BLaER1 (cell line): ENCODE measurements around the gene GRIN2A.

ENCODE experiments used
- H3K27ac ChIP-seq: shearing (Covaris generic); formaldehyde crosslinking; 2 replicates; pipeline ENCODE4 v1.8.1; 2022
- H3K27me3 ChIP-seq: shearing (Covaris generic); formaldehyde crosslinking; 2 replicates; pipeline ENCODE4 v1.8.1; 2022
- H3K36me3 ChIP-seq: shearing (Covaris generic); formaldehyde crosslinking; 2 replicates; pipeline ENCODE4 v1.8.1; 2022
- H3K4me1 ChIP-seq: shearing (Covaris generic); formaldehyde crosslinking; 2 replicates; pipeline ENCODE4 v1.8.1; 2022
- H3K4me2 ChIP-seq: shearing (Covaris generic); formaldehyde crosslinking; 2 replicates; pipeline ENCODE4 v1.8.1; 2022
- H3K4me3 ChIP-seq: shearing (Covaris generic); formaldehyde crosslinking; 2 replicates; pipeline ENCODE4 v1.8.1; 2022
- H3K9ac ChIP-seq: shearing (Covaris generic); formaldehyde crosslinking; 2 replicates; pipeline ENCODE4 v1.8.1; 2022
- H3K9me3 ChIP-seq: shearing (Covaris generic); formaldehyde crosslinking; 2 replicates; pipeline ENCODE4 v1.8.1; 2022
- H4K20me1 ChIP-seq: shearing (Covaris generic); formaldehyde crosslinking; 2 replicates; pipeline ENCODE4 v1.8.1; 2022
- Cebpa-rat ChIP-seq: shearing (Covaris generic); IDR thresholded peaks from 2 replicates; pipeline ENCODE4 v1.8.1; 2022

GRIN2A gene

GRCh38 chr16:10182222-10183053 lies at the start of gene GRIN2A:
Gene GRIN2A (minus strand): TSS chr16:10182428. CDS start chr16:10180411, 2,017 bp downstream.
- H3K4me3 ChIP-seq: peak within 1 kb of the TSS; percentile 63
- H3K4me1 ChIP-seq: peaks cover 7% of the 10 kb centered on the region; the same call in 1 of the 2 replicates
- H3K27me3 ChIP-seq: peaks cover 55% of the 10 kb centered on the region
- H3K9ac ChIP-seq: no peak within 1 kb of the TSS
- H3K9me3 ChIP-seq: no peaks in the 10 kb centered on the region
- H3K36me3 ChIP-seq: no peaks in the 10 kb centered on the region
- no peak for TF ChIP-seq Cebpa-rat
- H4K20me1 ChIP-seq: 0 out of 2 replicates have a peak, but pooled peaks cover 10% of the 10 kb centered on the region
- no peak within 1 kb of the TSS for H3K27ac ChIP-seq
- H3K4me2 ChIP-seq: peak within 1 kb of the TSS; percentile 90

GRCh38 chr16:10231563-10231962 lies 49.3 kb upstream of the GRIN2A start:
- no peak for TF ChIP-seq Cebpa-rat
- no peak overlapping the region for H3K4me3 ChIP-seq

GRCh38 chr16:10228779-10229178 lies 46.6 kb upstream of the GRIN2A start:
- H3K4me3 ChIP-seq: no peak overlapping the region
- no peaks in the 10 kb centered on the region for H3K36me3 ChIP-seq
- H3K9ac ChIP-seq: peak overlapping the region; percentile 20; the same call in 1 of the 2 replicates
- no peak for TF ChIP-seq Cebpa-rat
- no peaks in the 10 kb centered on the region for H3K27me3 ChIP-seq
- H3K27ac ChIP-seq: peak overlapping the region; percentile 10; the same call in 1 of the 2 replicates
- peaks cover 21% of the 10 kb centered on the region for H3K9me3 ChIP-seq
- no peaks in the 10 kb centered on the region for H4K20me1 ChIP-seq
- H3K4me1 ChIP-seq: peaks cover 63% of the 10 kb centered on the region
- peak overlapping the region; percentile 78 for H3K4me2 ChIP-seq

More at GRCh38 chr16:10231563-10231962, 49.3 kb upstream of the GRIN2A start:
- Histone ChIP-seq H3K36me3 (no peaks in the 10 kb centered on the region), H3K9ac (no peak overlapping the region), H4K20me1 (no peaks in the 10 kb centered on the region), H3K27ac (no peak overlapping the region), H3K27me3 (no peaks in the 10 kb centered on the region), H3K4me1 (peaks cover 35% of the 10 kb centered on the region), H3K9me3 (peaks cover 21% of the 10 kb centered on the region), H3K4me2 (no peak overlapping the region)

GRCh38 chr16:10226987-10227306 lies 44.7 kb upstream of the GRIN2A start:
- Histone ChIP-seq H3K4me2 (peak overlapping the region; percentile 78), H4K20me1 (no peaks in the 10 kb centered on the region), H3K9me3 (peaks cover 10% of the 10 kb centered on the region), H3K36me3 (no peaks in the 10 kb centered on the region), H3K27me3 (no peaks in the 10 kb centered on the region), H3K4me1 (peaks cover 77% of the 10 kb centered on the region), H3K27ac (no peak overlapping the region; the same call in 1 of the 2 replicates), H3K4me3 (no peak overlapping the region), H3K9ac (no peak overlapping the region)
- no peak for TF ChIP-seq Cebpa-rat

GRCh38 chr16:10226141-10226986 lies 44.1 kb upstream of the GRIN2A start:
- H3K4me1 ChIP-seq: peaks cover 82% of the 10 kb centered on the region
- no peaks in the 10 kb centered on the region for H4K20me1 ChIP-seq
- H3K36me3 ChIP-seq: no peaks in the 10 kb centered on the region
- peak overlapping the region; percentile 23; the same call in 1 of the 2 replicates for H3K4me3 ChIP-seq
- no peak for TF ChIP-seq Cebpa-rat
- H3K27ac ChIP-seq: peak overlapping the region; percentile 33
- peak overlapping the region; percentile 78 for H3K4me2 ChIP-seq
- H3K27me3 ChIP-seq: no peaks in the 10 kb centered on the region
- peak overlapping the region; percentile 31 for H3K9ac ChIP-seq
- H3K9me3 ChIP-seq: peaks cover 4% of the 10 kb centered on the region; the same call in 1 of the 2 replicates

GRCh38 chr16:10225653-10226052 lies 43.4 kb upstream of the GRIN2A start:
- Histone ChIP-seq H3K9ac (no peak overlapping the region), H3K27ac (peak overlapping the region; percentile 33; the same call in 1 of the 2 replicates), H3K4me3 (0 out of 2 replicates have a peak overlapping the region, but pooled peaks have one; percentile 23), H3K4me1 (peaks cover 90% of the 10 kb centered on the region), H4K20me1 (no peaks in the 10 kb centered on the region), H3K27me3 (no peaks in the 10 kb centered on the region), H3K4me2 (peak overlapping the region; percentile 78), H3K9me3 (no peaks in the 10 kb centered on the region), H3K36me3 (no peaks in the 10 kb centered on the region)
- TF ChIP-seq Cebpa-rat: no peak

GRCh38 chr16:10224850-10225249 lies 42.6 kb upstream of the GRIN2A start:
- Histone ChIP-seq H3K4me1 (peaks cover 95% of the 10 kb centered on the region), H3K4me2 (no peak overlapping the region), H3K4me3 (no peak overlapping the region), H3K9me3 (no peaks in the 10 kb centered on the region), H3K36me3 (no peaks in the 10 kb centered on the region), H3K27ac (no peak overlapping the region), H3K27me3 (no peaks in the 10 kb centered on the region), H4K20me1 (no peaks in the 10 kb centered on the region), H3K9ac (no peak overlapping the region)
- no peak for TF ChIP-seq Cebpa-rat

GRCh38 chr16:10220942-10221341 lies 38.7 kb upstream of the GRIN2A start:
- TF ChIP-seq Cebpa-rat: no peak
- Histone ChIP-seq H3K9ac (0 out of 2 replicates have a peak overlapping the region, but pooled peaks have one; percentile 40), H4K20me1 (no peaks in the 10 kb centered on the region), H3K36me3 (no peaks in the 10 kb centered on the region), H3K27ac (peak overlapping the region; percentile 38; the same call in 1 of the 2 replicates), H3K27me3 (no peaks in the 10 kb centered on the region), H3K4me2 (peak overlapping the region; percentile 65), H3K4me1 (peaks cover 73% of the 10 kb centered on the region), H3K9me3 (no peaks in the 10 kb centered on the region), H3K4me3 (no peak overlapping the region)

GRCh38 chr16:10219742-10220141 lies 37.5 kb upstream of the GRIN2A start:
- TF ChIP-seq Cebpa-rat: no peak
- no peaks in the 10 kb centered on the region for H3K9me3 ChIP-seq
- no peak overlapping the region for H3K27ac ChIP-seq
- no peaks in the 10 kb centered on the region for H3K36me3 ChIP-seq
- H3K4me2 ChIP-seq: peak overlapping the region; percentile 65
- no peak overlapping the region for H3K9ac ChIP-seq
- H4K20me1 ChIP-seq: no peaks in the 10 kb centered on the region
- H3K4me3 ChIP-seq: no peak overlapping the region
- no peaks in the 10 kb centered on the region for H3K27me3 ChIP-seq
- peaks cover 61% of the 10 kb centered on the region for H3K4me1 ChIP-seq
